Stimulated activated CD4-positive, alpha-beta T cell treated with anti-CD3 and anti-CD28 coated beads, TNF-alpha, amount 100 ng/mL, for 1 hour (primary cell): Measurements from ENCODE around the gene TMEFF2.

ENCODE experiments used
- DNase-seq, 3 donors: peaks; one replicate each; pipeline ENCODE4 v3.0.0-alpha.2; 2020; ENCODE audit warnings: low read depth in 3 of 3, low spot score in 1 of 3

TMEFF2 gene

DNA sequence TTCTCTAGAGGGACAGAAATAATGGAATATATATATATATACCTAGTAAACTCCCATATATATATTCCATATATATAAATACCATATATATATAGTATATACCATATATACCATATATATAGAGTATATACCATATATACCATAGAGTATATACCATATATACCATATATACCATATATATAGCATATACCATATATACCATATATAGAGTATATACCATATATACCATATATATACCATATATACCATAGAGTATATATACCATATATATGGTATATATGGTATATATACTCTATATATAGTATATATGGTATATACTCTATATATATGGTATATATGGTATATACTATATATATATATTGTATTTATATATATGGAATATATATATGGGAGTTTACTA is 285.9 kb downstream of the TMEFF2 start:
- no peak for DNase-seq

GRCh38 chr2:191907545-191907944 is 287.2 kb downstream of the TMEFF2 start:
- no peak for DNase-seq

GRCh38 chr2:191907091-191907490 is 287.6 kb downstream of the TMEFF2 start:
- DNase-seq: no peak

- DNase-seq: no peak
Observed at GRCh38 chr2:191905336-191905735, 289.4 kb downstream of the TMEFF2 start.

GRCh38 chr2:191901031-191901430 is 293.7 kb downstream of the TMEFF2 start:
- no peak for DNase-seq

DNA sequence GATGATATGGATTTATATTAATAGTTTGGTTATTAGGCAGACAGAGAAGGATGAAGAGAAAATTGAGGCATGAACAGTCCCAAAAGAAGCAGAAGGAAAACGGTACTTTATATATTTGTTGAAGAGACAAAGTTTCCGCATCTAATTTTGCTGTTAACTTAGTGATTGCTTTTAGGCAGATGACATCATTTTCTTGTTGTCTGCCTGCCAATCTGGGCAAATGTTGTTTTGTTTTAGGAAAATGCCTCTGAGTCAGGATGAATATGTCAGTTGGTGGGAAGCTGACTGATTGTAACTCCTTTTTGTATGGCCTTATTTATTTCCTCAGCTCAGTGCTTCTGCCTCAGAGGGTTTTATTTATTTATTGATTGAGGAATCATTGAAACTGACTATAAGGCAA is 295.3 kb downstream of the TMEFF2 start:
- no peak for DNase-seq
